GM19099 (cell line): ENCODE data around the gene GGT1.

Experiments
- POLR2A ChIP-seq: IDR thresholded peaks from 3 replicates; pipeline ENCODE4 v1.6.1; 2011; ENCODE audit warnings: low read depth; ENCODE audit not compliant: insufficient read length; ENCODE audit errors: extremely low read depth

GGT1 gene

DNA sequence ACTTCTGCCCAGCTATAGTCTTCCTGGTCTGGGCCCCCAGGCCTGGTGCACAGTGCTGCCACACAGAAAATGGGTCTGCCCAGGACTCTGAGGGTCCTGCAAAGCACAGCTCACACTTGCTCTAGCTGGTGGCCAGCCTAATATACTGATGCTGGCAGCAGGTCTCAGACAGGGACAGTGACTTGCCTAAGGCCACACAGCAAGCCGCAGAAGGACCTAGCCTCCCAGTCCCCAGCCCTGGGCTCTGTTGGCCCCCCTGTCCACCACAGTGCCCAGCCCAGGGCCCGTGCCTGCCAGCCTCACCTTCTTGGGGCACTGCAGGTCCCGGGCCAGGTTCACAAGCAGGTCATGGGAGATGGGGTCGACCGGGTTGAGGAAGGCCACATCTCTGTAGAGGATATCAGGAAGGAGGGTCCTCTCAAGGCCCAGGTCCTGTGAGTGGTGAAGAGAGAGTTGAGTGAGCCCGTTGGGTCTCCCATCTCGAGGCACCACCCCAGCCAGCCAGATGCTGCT, 13.4 kb upstream of the GGT1 start:
- no peak for TF ChIP-seq POLR2A

DNA sequence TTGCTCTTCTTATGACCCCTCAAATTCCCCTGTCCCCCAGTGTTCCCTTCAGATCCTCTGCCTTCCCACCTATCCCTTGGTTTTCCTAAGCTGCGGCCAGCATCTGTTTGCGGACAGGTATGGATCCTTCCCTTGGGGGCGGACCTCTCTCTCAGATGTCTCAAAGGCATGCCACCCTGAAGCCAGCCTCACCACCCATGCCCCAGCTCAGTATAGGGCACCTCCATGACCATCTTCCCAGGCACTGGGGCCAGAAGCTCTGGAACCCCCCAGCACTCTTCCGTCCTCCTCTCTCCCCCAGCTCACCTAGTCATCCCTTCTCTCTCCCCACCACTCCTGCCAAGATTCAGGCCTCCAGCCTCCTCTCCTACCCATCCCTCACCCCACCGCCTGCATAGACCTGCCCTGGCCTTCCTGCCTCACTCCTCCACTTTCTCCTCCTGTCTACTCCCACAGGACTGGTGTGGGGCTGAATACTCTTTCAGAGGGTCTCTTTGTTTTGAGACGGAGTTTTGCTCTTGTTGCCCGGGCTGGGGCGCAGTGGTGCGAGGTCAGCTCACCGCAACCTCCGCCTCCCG, 12.3 kb upstream of the GGT1 start:
- TF ChIP-seq POLR2A: no peak

DNA sequence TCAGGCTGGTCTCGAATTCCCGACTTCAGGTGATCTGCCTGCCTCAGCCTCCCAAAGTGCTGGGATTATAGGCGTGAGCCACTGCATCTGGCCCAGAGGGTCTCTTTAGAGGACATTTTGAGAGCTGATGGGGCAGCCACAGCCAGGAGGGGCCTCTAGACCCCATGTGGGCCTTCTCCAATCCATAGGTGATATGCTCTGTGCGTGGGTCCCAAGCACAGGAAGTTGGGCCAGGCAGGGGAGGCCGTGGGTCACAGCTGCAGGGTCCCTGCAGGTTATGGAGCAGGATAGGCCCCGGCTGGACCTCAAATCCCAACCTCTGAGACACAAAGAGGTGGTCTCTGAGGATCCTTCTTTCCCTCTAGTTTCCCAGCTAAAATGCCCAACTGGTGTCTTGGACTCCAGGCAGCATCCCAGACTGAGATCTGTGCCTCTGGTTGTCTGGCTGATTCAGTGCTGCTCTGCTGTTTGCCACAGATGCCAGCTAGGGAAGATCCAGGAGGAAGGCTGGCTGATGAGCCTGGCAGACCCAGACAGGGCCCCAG, 11.6 kb upstream of the GGT1 start:
- TF ChIP-seq POLR2A: no peak

DNA sequence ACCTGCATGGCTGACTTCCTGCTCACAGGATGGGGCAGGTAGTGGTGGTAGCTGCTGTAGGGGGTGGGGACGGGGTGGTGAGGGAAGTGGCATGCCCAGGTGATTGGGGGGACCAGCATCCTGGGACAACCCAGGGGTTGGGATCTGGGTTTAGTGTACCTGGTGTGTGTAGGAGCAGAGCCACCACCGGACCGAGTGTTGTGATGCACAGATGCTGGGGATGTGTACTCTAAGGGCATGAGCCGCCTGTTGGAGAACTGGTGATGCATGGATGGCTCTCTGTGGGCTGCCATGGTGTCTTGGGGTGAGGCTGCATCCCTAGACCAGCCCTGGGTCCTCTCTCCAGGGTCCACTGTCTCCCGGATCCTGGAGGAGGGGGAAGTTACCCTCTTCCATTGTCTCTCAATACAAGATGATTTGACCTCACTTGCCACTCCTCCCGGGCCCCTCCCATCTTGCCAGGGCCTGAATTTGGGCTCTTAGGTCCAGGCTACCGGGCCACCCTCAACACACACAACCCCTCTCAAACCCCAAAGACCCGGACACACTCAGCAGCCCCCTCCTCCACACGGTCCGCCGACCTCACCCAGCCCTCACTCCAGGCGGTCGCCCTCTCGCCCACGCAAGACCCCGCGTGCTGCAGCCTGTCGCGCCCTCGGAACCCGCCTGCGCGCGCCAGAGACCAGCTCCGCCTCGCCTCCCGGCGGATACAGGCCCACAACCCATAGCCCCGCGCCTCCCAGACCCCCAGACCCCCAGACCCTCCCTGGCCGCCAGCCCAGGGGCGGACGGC, 10.7 kb upstream of the GGT1 start:
- no peak for TF ChIP-seq POLR2A

DNA sequence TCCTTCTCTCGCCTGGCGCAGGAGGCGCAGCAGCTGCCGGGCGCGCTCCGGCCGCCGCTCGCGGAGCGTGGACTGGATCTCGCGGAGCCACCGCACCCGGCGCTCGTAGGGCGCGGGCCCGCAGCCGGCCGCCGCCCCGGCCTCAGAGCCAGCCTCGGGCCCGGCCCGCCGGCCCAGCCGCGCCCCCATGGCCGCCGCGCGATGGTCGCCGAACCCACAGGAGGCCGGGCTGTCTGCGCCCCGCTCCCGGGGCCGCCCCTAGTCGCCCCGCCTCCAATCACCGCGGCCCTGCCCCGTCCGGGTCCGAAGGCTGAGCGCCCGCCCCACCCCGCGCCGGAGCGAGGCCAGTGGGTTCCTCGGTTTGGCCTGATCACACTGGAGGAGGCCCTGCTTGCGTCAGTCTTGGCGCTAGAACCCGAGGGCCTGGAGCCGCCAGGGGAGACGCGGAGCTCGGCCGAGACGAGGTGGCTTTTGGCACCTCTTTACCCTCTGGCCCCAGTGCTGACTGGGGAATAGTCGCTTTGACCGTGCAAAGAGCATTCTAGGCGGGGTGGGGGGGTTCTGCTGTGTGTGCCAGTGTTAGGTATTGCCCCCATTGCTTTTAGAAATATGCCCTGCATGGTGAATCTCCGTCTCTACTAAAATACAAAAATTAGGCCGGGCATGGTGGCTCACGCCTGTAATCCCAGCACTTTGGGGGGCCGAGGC, 10.0 kb upstream of the GGT1 start, which contains the start of gene LRRC75B:
Gene LRRC75B, minus strand, starts transcription at position 223 of the 708 bp plus-strand sequence. Its CDS starts 34 bp downstream, at position 189.
- TF ChIP-seq POLR2A: peak; percentile 54

DNA sequence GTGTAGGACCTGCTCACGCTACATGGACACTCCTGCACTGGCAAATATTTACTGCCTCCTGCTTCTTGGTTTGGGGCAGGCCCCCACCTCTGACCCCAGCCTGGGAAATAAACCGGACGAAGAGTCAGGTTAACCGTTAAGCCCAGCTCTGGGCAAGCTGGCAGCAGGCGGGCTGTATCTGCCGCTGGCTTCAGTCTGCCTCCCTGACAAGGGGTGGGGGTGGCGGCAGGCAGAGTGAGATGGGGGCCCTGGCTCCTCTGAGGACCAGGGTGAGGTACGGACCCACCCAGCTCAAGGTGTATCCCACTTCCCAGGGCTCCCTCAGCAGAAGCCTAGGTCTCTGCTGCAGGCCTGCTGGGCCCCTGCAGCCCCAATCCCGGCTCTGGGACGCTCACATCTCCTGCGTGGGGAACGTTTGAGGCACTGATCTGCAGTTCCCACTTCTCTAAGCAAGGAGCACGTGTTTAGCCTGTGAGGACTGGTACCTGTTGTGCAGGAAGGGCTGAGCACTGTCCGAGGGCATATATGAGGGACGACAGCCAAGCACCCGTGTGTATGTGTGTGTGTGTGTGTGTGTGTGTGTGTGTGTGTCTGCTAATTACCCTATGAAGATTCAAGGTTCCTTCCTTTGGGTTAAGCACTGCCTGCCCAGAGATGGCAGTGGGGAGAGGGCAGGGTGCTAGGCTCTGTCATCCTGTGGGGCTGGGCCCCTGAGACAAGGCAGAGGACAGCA, 9.0 kb upstream of the GGT1 start:
- no peak for TF ChIP-seq POLR2A

DNA sequence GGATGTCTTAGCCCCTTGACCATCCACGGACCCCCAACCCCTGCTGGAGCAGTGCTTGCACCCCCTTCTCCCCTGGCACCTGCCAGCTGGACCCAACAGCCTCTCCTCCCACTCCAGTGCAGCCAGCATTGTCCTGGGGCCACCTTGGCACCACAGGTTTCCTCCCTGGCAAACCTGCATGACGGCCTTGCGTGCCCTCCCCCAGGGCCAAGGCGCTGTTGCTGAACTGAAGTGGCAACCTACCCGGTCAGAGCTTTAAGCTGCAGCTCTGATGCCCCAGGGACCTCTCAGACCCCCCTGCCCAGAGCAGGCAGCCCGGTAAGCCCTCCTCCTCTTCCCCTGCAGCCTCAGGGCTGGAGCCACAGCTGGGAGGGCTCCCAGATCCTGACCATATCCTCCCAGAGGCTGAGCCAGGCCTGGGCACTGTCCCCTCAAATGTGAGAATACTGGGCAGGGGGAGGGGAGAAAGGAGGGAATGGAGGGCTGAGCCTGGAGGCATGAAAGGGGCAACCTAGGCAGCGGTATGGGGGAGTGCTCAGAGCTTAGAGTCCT, 8.3 kb upstream of the GGT1 start:
- no peak for TF ChIP-seq POLR2A

DNA sequence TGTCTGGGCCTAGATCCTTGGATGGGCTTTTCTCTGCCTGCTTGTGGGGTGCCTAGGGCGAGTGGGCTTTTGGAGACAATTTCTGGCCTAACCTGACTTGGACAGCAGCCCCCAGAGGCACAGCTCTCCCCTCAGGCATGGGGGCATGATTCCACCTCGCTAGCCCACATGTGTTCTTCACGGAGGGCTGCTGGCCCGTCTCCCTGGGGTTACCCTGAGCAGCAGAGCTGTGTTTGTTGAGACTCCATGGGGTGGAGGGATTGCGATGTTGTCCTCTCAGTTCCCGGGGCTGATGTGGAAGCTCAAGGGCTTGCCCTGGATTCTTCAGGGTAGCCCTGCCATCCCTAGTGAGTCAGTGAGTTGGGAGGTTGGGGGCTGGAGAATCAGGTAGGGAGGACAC, 7.8 kb upstream of the GGT1 start:
- no peak for TF ChIP-seq POLR2A

DNA sequence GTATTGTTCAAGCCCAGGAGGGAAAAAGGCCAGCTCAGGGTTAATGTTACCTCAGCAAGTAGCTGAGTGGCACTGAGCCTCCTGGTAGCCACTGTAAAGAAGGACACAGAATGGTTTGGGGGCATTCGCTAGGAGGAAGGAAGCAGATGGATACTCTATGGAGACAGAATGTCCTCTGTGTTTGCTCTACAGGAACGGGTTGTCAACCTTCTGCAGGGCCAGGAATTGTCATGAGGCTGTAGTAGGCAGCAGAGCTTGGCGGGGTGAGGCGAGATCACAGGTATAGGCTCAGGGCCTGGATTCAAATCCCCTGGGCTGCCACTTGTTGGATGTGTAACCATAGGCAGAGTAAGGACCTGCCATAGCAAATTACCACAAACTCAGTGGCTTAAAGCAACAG, 7.1 kb upstream of the GGT1 start:
- no peak for TF ChIP-seq POLR2A

DNA sequence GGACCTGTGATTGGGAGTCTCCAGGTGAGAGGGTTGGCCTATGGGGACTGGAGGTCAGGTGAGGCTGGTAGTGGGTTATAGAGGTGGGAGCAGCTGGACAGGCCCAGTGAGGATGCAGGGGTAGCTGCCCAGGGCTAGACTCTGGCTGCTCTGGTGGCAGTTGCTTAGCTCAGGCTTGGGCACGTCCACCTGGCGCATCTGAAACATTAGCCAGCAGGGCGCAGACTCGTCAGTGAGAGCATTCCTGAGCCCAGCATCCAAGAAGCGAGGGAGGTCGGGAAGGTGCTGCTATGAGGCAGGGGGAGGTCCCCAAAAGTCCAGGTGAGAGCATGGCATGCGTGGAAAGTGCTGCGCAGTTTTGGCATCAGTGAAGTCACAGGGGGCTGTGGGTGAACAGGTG, 3.5 kb upstream of the GGT1 start:
- no peak for TF ChIP-seq POLR2A

DNA sequence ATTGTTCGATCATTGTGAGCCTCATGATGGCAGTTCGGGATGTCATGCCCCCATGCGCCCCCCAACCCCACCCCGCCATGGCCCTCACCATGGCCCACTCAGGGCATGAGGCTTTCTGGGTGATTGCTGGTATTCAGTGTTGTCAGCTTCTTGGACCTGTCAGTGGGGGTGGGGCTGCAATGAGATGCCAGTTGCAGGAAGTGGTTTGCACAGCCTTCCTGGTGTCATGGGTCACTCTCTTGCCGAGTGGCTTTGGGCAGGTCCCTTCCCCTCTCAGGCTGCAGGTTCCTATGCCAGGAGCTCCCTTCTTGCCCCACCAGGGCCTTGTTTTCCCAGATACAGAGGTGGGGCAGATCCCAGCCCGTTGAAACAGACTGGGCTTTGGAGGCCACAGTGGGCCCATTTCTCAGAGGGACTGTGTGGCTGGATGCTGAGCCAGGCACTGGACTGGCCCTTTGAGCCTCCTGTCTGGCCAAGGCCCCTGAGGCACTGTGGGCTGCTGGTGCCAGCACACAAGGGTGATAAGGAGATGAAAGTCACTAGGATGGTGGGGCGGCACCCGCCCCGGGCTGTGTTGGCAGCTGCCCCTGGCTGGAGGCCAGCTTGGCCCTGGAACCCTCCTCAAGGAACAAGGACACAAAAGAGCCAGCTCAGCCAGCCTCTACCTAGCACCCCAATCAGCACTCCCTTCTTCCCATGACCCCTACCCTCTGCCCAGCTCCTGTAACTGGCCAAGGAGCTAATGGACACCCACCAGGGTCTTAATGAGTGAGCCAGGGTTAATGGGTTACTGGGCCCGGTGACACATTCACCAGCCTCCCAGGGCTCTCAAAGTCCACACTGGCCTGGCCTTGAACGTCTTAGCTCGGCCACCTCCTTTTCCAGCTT, 1.5 kb upstream of the GGT1 start:
- TF ChIP-seq POLR2A: no peak

DNA sequence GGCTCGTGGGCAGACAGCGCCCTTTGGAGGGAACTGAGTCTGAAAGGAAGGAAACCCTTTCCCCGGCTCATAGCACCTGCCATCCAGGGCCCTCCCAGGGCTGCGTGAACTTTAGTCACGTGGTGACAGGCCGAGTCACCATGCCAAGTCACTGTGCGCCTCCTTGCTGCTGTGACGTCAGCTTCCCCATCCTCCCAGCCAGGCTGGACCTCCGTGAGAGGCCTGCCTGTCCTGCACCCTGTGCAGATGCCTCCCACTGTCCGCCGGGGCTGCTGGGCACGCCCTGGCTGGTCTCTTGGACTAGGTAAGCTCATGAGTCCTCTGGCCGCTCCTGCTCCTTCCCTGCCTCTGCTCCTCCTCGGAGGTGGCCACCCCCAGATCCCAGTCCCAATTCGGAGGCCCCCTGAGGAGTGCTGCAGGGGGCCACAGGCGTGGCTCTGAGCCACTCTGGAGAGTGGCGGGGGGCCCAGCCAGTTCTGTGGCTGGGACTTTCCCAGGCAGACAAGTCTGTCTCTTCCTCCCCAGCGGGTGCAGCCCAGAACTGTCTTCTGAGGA, 4.5 kb downstream of the GGT1 start:
- peak; percentile 57 for TF ChIP-seq POLR2A
